KMS-11 (cell line): ENCODE results near the gene SLC39A3.

Source experiments
- H2AFZ ChIP-seq: fragments of 200-600 bp; sonication (generic); 2 replicates; pipeline ENCODE4 v1.6.1; 2016; ENCODE audit warnings: antibody characterized with exemption, mixed run types, low read depth
- H3K27ac ChIP-seq: fragments of 200-600 bp; sonication (generic); 2 replicates; pipeline ENCODE4 v1.6.1; 2016; ENCODE audit warnings: mild to moderate bottlenecking, mixed run types
- H3K27me3 ChIP-seq: fragments of 200-600 bp; sonication (generic); 2 replicates; pipeline ENCODE4 v1.6.1; 2017; ENCODE audit warnings: mild to moderate bottlenecking, low read depth, mixed run types, moderate library complexity; ENCODE audit not compliant: insufficient read depth
- H3K36me3 ChIP-seq: fragments of 200-600 bp; sonication (generic); 2 replicates; pipeline ENCODE4 v1.6.1; 2017; ENCODE audit warnings: mild to moderate bottlenecking, mixed run types; ENCODE audit not compliant: insufficient read depth
- H3K4me1 ChIP-seq: fragments of 200-600 bp; sonication (generic); 2 replicates; pipeline ENCODE4 v1.6.1; 2016; ENCODE audit warnings: mild to moderate bottlenecking, low read depth, mixed run types; ENCODE audit not compliant: poor library complexity, severe bottlenecking
- H3K4me2 ChIP-seq: fragments of 200-600 bp; sonication (generic); 2 replicates; pipeline ENCODE4 v1.7.0; 2016; ENCODE audit warnings: mild to moderate bottlenecking, mixed run types
- H3K4me3 ChIP-seq: fragments of 200-600 bp; sonication (generic); IDR thresholded peaks from 2 replicates; pipeline ENCODE4 v1.6.1; 2017; ENCODE audit warnings: low read depth, low read length, mixed read lengths; ENCODE audit not compliant: insufficient read depth
- H3K79me2 ChIP-seq: fragments of 200-600 bp; sonication (generic); 2 replicates; pipeline ENCODE4 v1.6.1; 2016; ENCODE audit warnings: low read depth, mixed run types; ENCODE audit not compliant: insufficient read depth
- H3K9ac ChIP-seq: fragments of 200-600 bp; sonication (generic); 2 replicates; pipeline ENCODE4 v1.6.1; 2016; ENCODE audit warnings: mild to moderate bottlenecking, mixed run types
- H4K20me1 ChIP-seq: fragments of 200-600 bp; sonication (generic); 2 replicates; pipeline ENCODE4 v1.6.1; 2016; ENCODE audit warnings: mild to moderate bottlenecking, mixed run types; ENCODE audit not compliant: insufficient read depth
- TF ChIP-seq, protein P1 (sequence below): fragments of 200-600 bp; sonication (generic); conservative IDR thresholded peaks from 2 replicates; pipeline ENCODE4 v1.6.1; 2017; ENCODE audit warnings: low read depth, mild to moderate bottlenecking, antibody characterized with exemption, low read length, moderate library complexity, mixed read lengths

SLC39A3 gene

DNA sequence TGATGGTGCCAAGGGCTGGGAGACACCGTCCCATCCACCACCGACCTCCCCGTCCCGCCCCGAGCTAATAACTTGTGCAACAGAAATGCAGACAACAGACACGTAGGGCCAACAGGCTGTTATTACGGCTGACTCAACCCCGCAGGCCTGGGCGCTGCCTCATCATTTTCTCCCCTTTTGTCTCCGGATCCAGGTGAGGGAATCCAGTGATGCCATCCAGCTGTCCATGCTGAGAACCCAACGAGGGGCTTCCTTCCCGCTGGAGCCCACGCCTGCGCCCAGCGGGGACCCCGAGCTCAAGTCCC, 12.2 kb downstream of the SLC39A3 start:
- H3K36me3 ChIP-seq: no peaks in the 10 kb centered on the region
- no peak overlapping the region for H2AFZ ChIP-seq
- no peak overlapping the region for H3K27ac ChIP-seq
- H3K79me2 ChIP-seq: no peaks in the 10 kb centered on the region
- no peaks in the 10 kb centered on the region for H4K20me1 ChIP-seq
- no peak overlapping the region for H3K9ac ChIP-seq
- no peak overlapping the region for H3K4me3 ChIP-seq
- H3K4me1 ChIP-seq: no peaks in the 10 kb centered on the region
- H3K27me3 ChIP-seq: peaks cover 14% of the 10 kb centered on the region; the same call in 1 of the 2 replicates
- TF ChIP-seq, protein P1, sequence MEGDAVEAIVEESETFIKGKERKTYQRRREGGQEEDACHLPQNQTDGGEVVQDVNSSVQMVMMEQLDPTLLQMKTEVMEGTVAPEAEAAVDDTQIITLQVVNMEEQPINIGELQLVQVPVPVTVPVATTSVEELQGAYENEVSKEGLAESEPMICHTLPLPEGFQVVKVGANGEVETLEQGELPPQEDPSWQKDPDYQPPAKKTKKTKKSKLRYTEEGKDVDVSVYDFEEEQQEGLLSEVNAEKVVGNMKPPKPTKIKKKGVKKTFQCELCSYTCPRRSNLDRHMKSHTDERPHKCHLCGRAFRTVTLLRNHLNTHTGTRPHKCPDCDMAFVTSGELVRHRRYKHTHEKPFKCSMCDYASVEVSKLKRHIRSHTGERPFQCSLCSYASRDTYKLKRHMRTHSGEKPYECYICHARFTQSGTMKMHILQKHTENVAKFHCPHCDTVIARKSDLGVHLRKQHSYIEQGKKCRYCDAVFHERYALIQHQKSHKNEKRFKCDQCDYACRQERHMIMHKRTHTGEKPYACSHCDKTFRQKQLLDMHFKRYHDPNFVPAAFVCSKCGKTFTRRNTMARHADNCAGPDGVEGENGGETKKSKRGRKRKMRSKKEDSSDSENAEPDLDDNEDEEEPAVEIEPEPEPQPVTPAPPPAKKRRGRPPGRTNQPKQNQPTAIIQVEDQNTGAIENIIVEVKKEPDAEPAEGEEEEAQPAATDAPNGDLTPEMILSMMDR: no peak
- no peak overlapping the region for H3K4me2 ChIP-seq

DNA sequence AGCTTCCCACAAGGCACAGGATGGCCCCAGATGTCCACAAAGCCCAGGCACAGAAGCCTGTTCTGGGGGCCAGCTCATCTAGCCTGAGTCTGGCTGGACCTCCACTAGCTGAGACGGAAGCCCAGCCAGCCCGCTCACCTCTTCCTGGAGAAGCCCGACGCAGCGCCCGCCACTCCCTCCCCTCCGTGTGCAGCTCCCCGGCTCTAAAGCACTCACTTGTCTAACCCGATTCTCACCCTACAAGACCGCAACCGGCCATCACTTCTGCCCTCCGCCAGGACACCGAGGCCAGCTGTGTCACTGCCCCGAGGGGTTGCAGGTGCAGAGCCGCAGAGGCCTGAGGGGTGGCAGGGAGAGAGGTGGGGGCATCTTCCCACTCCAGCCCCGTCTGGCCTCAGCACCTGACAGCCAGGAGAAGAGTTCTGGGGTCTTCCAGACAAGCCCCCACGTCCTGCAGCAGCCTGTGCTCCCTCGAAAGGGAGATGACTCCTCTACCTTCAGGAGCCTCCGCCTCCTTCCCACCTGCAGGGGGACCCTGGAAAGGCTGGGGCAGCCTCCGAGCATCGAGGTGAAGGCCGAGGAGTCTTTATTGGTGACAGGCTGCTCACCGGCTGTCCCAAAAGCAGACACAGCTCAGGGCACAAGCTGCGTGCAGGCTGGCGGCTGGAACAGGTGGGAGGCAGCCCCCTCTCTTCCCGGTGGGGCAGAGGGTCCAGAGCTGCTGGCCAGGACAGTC, 12.7 kb downstream of the SLC39A3 start:
- peaks cover 19% of the 10 kb centered on the region for H3K27me3 ChIP-seq
- no peak overlapping the region for H2AFZ ChIP-seq
- no peaks in the 10 kb centered on the region for H3K79me2 ChIP-seq
- no peak overlapping the region for H3K4me3 ChIP-seq
- H3K9ac ChIP-seq: no peak overlapping the region
- no peaks in the 10 kb centered on the region for H3K4me1 ChIP-seq
- TF ChIP-seq, protein P1: no peak
- no peak overlapping the region for H3K27ac ChIP-seq
- no peak overlapping the region for H3K4me2 ChIP-seq
- H3K36me3 ChIP-seq: no peaks in the 10 kb centered on the region
- H4K20me1 ChIP-seq: no peaks in the 10 kb centered on the region

DNA sequence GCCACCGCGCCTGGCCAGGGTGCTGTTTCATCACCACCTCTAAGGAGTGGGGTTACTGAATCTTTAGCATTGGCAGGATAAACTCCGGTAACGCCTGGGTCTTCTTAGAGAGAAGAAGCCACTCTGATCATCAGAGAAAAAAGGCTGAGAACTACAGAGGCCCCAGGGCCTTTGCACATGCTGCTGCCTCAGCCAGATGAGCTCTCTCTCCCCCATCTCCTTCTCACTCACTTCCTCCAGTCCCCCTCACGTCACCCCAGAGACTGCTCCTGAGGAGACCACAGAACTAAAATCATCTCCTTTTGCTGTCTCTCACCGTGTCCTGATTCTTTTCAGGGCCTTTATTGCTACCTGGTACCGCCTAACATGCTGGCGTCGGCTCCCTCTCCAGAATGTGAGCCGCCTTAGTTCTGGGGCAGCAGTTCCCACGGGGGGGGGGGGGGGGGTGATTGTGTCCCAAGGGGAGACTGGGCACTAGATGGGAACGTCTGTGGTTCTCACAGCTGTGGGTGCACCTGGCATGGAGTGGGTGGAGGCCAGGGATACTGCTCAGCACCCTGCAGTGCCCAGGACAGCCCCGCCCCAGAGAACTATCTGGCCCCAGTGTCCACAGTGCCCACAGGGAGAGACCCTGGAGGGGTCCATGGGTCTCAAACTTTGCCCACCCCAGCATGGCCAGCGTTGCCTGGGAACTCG, 13.5 kb downstream of the SLC39A3 start:
- Histone ChIP-seq H3K27me3 (peaks cover 25% of the 10 kb centered on the region), H3K36me3 (no peaks in the 10 kb centered on the region), H3K79me2 (no peaks in the 10 kb centered on the region), H3K4me2 (no peak overlapping the region), H3K4me1 (no peaks in the 10 kb centered on the region), H3K9ac (no peak overlapping the region), H3K27ac (no peak overlapping the region), H4K20me1 (no peaks in the 10 kb centered on the region), H3K4me3 (no peak overlapping the region), H2AFZ (no peak overlapping the region)
- TF ChIP-seq, protein P1: no peak

DNA sequence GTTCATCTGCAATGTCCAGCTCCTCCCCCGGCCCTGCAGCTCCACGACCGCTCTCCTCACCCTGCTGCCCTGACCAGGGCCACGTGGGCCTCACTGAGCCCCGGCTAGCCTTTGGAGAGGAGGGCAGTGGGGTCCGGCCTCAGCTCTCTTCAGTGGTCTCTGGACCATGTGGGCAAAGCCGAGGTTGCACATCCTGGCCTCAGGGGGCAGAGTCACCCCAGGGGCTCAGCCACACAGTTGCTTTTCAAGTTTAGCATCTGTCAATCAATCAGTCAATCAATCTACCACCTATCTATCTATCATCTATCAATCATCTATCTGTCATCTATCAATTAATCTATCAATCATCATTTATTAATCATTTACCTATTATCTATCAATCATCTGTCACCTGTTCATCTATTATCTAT, 15.7 kb downstream of the SLC39A3 start:
- no peak overlapping the region for H3K4me3 ChIP-seq
- no peak overlapping the region for H3K27ac ChIP-seq
- H3K9ac ChIP-seq: no peak overlapping the region
- H3K79me2 ChIP-seq: no peaks in the 10 kb centered on the region
- no peaks in the 10 kb centered on the region for H4K20me1 ChIP-seq
- H2AFZ ChIP-seq: no peak overlapping the region
- H3K4me1 ChIP-seq: no peaks in the 10 kb centered on the region
- TF ChIP-seq, protein P1: no peak
- no peaks in the 10 kb centered on the region for H3K36me3 ChIP-seq
- H3K4me2 ChIP-seq: no peak overlapping the region
- peaks cover 25% of the 10 kb centered on the region for H3K27me3 ChIP-seq
